ENCODE data around the gene CRYBG3. TPM values are rescaled to one million over a fixed set of nuclear protein-coding genes. Genes with fewer than 3 reads are reported as not detected.

The CRYBG3 gene
- polyA plus RNA-seq, 1 donor (not counting 4 experiments of a cell fraction or from before 2014, with no cell fraction given), result 6.9 TPM

DNA sequence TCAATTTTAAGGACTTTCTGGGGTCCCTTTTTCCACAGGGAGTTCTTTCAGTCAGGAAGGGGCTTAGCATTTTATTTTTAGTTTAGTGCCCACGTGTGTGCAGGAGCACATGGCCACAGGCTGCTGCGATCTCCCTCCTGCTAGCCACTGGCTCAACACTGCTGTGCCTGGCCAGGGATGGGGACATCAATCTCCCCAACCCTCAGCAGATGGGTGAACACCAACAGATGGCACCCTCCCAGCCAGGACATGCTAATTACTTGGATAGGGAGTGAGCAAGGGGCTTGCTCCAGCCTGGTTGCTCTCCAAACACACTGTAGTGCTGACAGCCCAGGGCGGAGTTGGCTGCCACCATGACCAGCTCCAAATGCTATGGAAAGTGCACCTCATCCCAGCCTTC is 157.8 kb downstream of the CRYBG3 start:
- Histone ChIP-seq H3K4me1 (ENCODE audit: control insufficient read depth, extremely low read depth, insufficient read depth, low read length) (no peaks in the 10 kb centered on the region), H3K9me1 (ENCODE audit: control insufficient read depth, extremely low read depth, insufficient read depth, low read length) (no peaks in the 10 kb centered on the region), H3K4me3 (ENCODE audit: control insufficient read depth in 2 of 3, extremely low read depth in 1 of 3, insufficient read depth in 2 of 3, low read depth in 1 of 3, low read length in 3 of 3) (no peak overlapping the region), H4K20me1 (ENCODE audit: control insufficient read depth, extremely low read depth, insufficient read depth, low read length) (no peaks in the 10 kb centered on the region), H2AFZ (ENCODE audit: control insufficient read depth, low read length) (no peak overlapping the region), H3K4me2 (ENCODE audit: control insufficient read depth, extremely low read depth, insufficient read depth, low read depth, low read length) (no peak overlapping the region), H3K9ac (ENCODE audit: control insufficient read depth, extremely low read depth, insufficient read depth, low read length) (no peak overlapping the region), H3K27me3 (ENCODE audit: control insufficient read depth, extremely low read depth, insufficient read depth, low read length) (no peaks in the 10 kb centered on the region), H3K9me3 (ENCODE audit: control insufficient read depth, low read depth, low read length) (no peaks in the 10 kb centered on the region), H3K27ac (ENCODE audit: control insufficient read depth, insufficient read depth, low read length) (no peak overlapping the region), H3K36me3 (ENCODE audit: control insufficient read depth in 2 of 2, extremely low read depth in 1 of 2, insufficient read depth in 2 of 2, low read length in 2 of 2) (no peaks in the 10 kb centered on the region), H3K79me2 (ENCODE audit: control insufficient read depth, insufficient read depth, low read length) (no peaks in the 10 kb centered on the region)
- dilution Hi-C loops (cut with MboI; ENCODE audit: extremely low pct_ligation_motif_present, low sequenced_read_pairs), result no loop called here
- TF ChIP-seq, protein P1, sequence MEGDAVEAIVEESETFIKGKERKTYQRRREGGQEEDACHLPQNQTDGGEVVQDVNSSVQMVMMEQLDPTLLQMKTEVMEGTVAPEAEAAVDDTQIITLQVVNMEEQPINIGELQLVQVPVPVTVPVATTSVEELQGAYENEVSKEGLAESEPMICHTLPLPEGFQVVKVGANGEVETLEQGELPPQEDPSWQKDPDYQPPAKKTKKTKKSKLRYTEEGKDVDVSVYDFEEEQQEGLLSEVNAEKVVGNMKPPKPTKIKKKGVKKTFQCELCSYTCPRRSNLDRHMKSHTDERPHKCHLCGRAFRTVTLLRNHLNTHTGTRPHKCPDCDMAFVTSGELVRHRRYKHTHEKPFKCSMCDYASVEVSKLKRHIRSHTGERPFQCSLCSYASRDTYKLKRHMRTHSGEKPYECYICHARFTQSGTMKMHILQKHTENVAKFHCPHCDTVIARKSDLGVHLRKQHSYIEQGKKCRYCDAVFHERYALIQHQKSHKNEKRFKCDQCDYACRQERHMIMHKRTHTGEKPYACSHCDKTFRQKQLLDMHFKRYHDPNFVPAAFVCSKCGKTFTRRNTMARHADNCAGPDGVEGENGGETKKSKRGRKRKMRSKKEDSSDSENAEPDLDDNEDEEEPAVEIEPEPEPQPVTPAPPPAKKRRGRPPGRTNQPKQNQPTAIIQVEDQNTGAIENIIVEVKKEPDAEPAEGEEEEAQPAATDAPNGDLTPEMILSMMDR (optimal IDR thresholded peaks at IDR 0.05 in 1 of 3, IDR thresholded peaks at IDR 0.05 in 1 of 3, conservative IDR thresholded peaks at IDR 0.05 in 1 of 3; ENCODE audit: extremely low read depth in 1 of 3, insufficient read depth in 2 of 3, low read length in 3 of 3), result no peak
- TF ChIP-seq EZH2 (IDR thresholded peaks at IDR 0.05; ENCODE audit: low read length), result no peak
- FAIRE-seq (no peak), DNase-seq (ENCODE audit: low read depth, low spot score) (no peak)

DNA sequence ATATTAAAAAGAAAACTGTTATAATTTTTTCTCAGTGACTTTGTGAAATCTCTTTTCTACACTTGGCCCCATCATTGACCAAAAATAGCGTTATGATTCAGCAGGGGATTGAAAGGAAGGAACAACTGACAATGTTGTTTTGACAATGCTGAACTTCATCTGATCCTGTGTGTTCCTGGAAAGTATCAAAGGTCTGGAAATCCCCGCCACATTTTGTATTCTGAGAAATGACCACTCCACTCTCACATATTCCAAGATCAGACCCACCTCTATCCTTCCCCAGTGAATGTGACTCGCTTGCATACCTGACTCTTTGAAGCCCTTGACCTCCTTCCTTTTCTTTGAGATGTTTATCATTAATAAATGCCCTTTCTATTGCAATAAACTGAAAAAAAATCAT is 160.1 kb downstream of the CRYBG3 start:
- no peaks in the 10 kb centered on the region for H3K79me2 ChIP-seq (ENCODE audit: control insufficient read depth, insufficient read depth, low read length)
- H3K9me1 ChIP-seq (ENCODE audit: control insufficient read depth, extremely low read depth, insufficient read depth, low read length), result no peaks in the 10 kb centered on the region
- FAIRE-seq (no peak), DNase-seq (ENCODE audit: low read depth, low spot score) (no peak)
- no peaks in the 10 kb centered on the region for H3K27me3 ChIP-seq (ENCODE audit: control insufficient read depth, extremely low read depth, insufficient read depth, low read length)
- no peak overlapping the region for H3K4me3 ChIP-seq (ENCODE audit: control insufficient read depth in 2 of 3, extremely low read depth in 1 of 3, insufficient read depth in 2 of 3, low read depth in 1 of 3, low read length in 3 of 3)
- H3K9ac ChIP-seq (ENCODE audit: control insufficient read depth, extremely low read depth, insufficient read depth, low read length), result no peak overlapping the region
- dilution Hi-C loops (cut with MboI; ENCODE audit: extremely low pct_ligation_motif_present, low sequenced_read_pairs), result no loop called here
- H2AFZ ChIP-seq (ENCODE audit: control insufficient read depth, low read length), result no peak overlapping the region
- H4K20me1 ChIP-seq (ENCODE audit: control insufficient read depth, extremely low read depth, insufficient read depth, low read length), result no peaks in the 10 kb centered on the region
- no peaks in the 10 kb centered on the region for H3K4me1 ChIP-seq (ENCODE audit: control insufficient read depth, extremely low read depth, insufficient read depth, low read length)
- H3K9me3 ChIP-seq (ENCODE audit: control insufficient read depth, low read depth, low read length), result no peaks in the 10 kb centered on the region
- H3K36me3 ChIP-seq (ENCODE audit: control insufficient read depth in 2 of 2, extremely low read depth in 1 of 2, insufficient read depth in 2 of 2, low read length in 2 of 2), result no peaks in the 10 kb centered on the region
- H3K27ac ChIP-seq (ENCODE audit: control insufficient read depth, insufficient read depth, low read length), result no peak overlapping the region
- H3K4me2 ChIP-seq (ENCODE audit: control insufficient read depth, extremely low read depth, insufficient read depth, low read depth, low read length), result no peak overlapping the region
- TF ChIP-seq EZH2 (IDR thresholded peaks at IDR 0.05; ENCODE audit: low read length), result no peak
- TF ChIP-seq, protein P1 (optimal IDR thresholded peaks at IDR 0.05 in 1 of 3, IDR thresholded peaks at IDR 0.05 in 1 of 3, conservative IDR thresholded peaks at IDR 0.05 in 1 of 3; ENCODE audit: extremely low read depth in 1 of 3, insufficient read depth in 2 of 3, low read length in 3 of 3), result no peak
